Ovary (tissue), 9 donors: Measurements from ENCODE around the gene RAB42. TPM values are rescaled to one million over a fixed set of nuclear protein-coding genes. Genes with fewer than 3 reads are reported as not detected.

Experiments
- DNase-seq, 5 donors: peaks; one replicate each; pipeline ENCODE4 v3.0.0-alpha.2; 2019 to 2020
- H3K27ac ChIP-seq, 2 donors: fragments of 200-600 bp; one replicate each; pipeline versions ENCODE4 v1.5.1 to v1.8.0; 2019 to 2022
- H3K27me3 ChIP-seq: fragments of 200-600 bp; one replicate; pipeline ENCODE4 v1.8.0; 2022
- H3K36me3 ChIP-seq: fragments of 200-600 bp; sonication (generic); one replicate; pipeline ENCODE4 v1.5.1; 2019
- H3K4me1 ChIP-seq: one replicate; pipeline ENCODE4 v1.8.1; 2013; ENCODE audit warnings: mild to moderate bottlenecking, moderate library complexity; ENCODE audit not compliant: insufficient read depth
- H3K4me3 ChIP-seq: fragments of 200-600 bp; sonication (generic); one replicate; pipeline ENCODE4 v1.5.1; 2017
- H3K9me3 ChIP-seq, 2 donors: fragments of 200-600 bp in 1 of 2; sonication (generic) in 1 of 2; one replicate each; pipeline versions ENCODE4 v1.5.1 to v1.8.1; 2013 to 2019; ENCODE audit warnings: mild to moderate bottlenecking in 1 of 2, moderate library complexity in 1 of 2
- CTCF ChIP-seq, 3 donors: fragments of 450-650 bp in 2 of 3; fragments of 200-600 bp in 1 of 3; IDR thresholded peaks; one replicate each; pipeline versions ENCODE4 v1.5.1 to v1.8.0; 2016 to 2022; ENCODE audit warnings: antibody characterized with exemption in 3 of 3, mild to moderate bottlenecking in 1 of 3
- EP300 ChIP-seq: sonication (generic); formaldehyde crosslinking; IDR thresholded peaks from one replicate; pipeline ENCODE4 v1.6.1; 2017; ENCODE audit warnings: antibody characterized with exemption
- POLR2A ChIP-seq: fragments of 450-650 bp; IDR thresholded peaks from one replicate; pipeline ENCODE4 v1.6.1; 2017; ENCODE audit warnings: antibody characterized with exemption, mild to moderate bottlenecking, moderate library complexity
- WGBS, 3 donors: extraction: QIAGEN DNeasy Blood & Tissue Kit in 1 of 3; methylation state at CpG; one replicate each; pipeline versions ENCODE4 v1.1.5 to v1.1.7; 2013 to 2017; 5-methylcytosine and 5-hydroxymethylcytosine counted together
- intact Hi-C, 4 donors: fragments of 100-400 bp; cut with DNase I; formaldehyde crosslinking; loops; one replicate each; pipeline versions ENCODE4 v1.11.0 to v1.15.1; 2022 to 2023
- polyA plus RNA-seq, 2 donors: library from polyadenylated mRNA; stranded (reverse); fragments of 200-250 nt in 1 of 2; fragments of 350-450 nt in 1 of 2; fragmentation: Illumina TruSeq in 1 of 2; extraction: RNeasy Lipid Tissue Mini Kit (QIAGEN cat#74804) in 1 of 2; gene quantifications; one replicate each; pipeline ENCODE4 v1.2.3, GENCODE V29; 2013 to 2014
- total RNA-seq, 7 donors: library from RNA; depleted of rRNA in 2 of 7; stranded (reverse); fragments of >200 nt in 2 of 7; fragmentation: NEBNext Ultra II Directional in 3 of 7; extraction: Animal tissue kit (Norgen Biotek cat#: 25700) in 3 of 7; gene quantifications; one replicate each; pipeline versions ENCODE4 v1.1.0 to v1.2.4, GENCODE V29; 2016 to 2023
- donor health status: DM: no; HTN: no; CAD: no; lungs with moderate emphysema.
- donor health status: DM: no; HTN: no; CAD: no.
- donor health status: Bipolar disorder and iron deficiency.
- donor health status: DM: yes; HTN: yes; CAD: no.
- donor health status: DM: no; HTN: no; CAD: no.
- donor health status: DM: yes; HTN: yes; CAD: no.

Gene RAB42
- total and polyA plus RNA-seq, 9 donors = 0.36 to 4.2 (median 0.89) TPM; not detected in 1

- no peak for DNase-seq
- H3K4me3 ChIP-seq = no peak overlapping the region
- no peaks in the 10 kb centered on the region for H3K36me3 ChIP-seq
- H3K4me1 ChIP-seq = peaks cover 2% of the 10 kb centered on the region
- no peak overlapping the region for H3K27ac ChIP-seq
- intact Hi-C loops = no loop called here
- 78 to 92% (median 87%) methylated on average over 1 of the region's 1 CpG for WGBS, 3 donors
- TF ChIP-seq POLR2A = no peak
- no peaks in the 10 kb centered on the region for H3K27me3 ChIP-seq
- H3K9me3 ChIP-seq = no peaks in the 10 kb centered on the region
Observed at GRCh38 chr1:28577052-28577678, 14.9 kb upstream of the RAB42 start.

DNA sequence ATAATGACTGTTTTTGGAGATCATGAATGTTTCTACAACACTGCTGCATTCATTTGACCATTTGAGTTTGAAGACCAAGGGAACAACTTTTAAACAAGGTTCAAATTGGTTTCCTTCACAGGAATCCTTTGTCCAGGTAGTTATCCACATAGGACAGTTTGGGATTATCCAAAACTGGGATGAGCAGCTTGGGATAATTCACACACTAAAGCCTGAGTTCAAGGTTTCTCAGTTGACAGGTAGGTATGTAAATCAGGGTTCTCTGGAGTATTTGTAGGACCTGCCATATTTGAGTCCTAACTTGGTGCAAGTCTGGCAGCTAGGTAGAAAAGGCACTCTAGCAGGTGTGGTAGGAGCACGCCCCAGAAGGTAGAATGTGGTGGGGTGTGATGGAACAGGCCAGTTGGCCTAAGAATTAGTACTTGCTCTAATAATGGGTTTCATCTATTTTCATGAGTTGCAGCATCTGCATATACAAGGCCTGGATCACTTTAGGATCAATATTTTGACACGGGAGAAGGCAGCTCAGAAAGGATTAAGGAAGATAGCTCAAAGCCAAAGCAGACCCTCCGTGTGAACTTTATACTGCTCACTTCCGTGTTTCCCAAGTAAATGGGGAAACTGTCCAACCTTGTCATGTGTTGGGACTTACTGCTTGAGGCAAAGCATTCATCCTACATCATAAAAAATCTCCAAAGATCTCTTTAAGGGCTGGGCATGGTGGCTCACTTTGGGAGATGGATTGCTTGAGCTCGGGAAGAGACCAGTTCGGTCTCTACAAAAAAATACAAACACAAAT is 14.1 kb upstream of the RAB42 start:
- H3K36me3 ChIP-seq = no peaks in the 10 kb centered on the region

GRCh38 chr1:28578696-28579218 is 13.3 kb upstream of the RAB42 start:
- Histone ChIP-seq H3K4me1 (peaks cover 2% of the 10 kb centered on the region), H3K4me3 (no peak overlapping the region), H3K36me3 (no peaks in the 10 kb centered on the region), H3K27ac (no peak overlapping the region), H3K27me3 (no peaks in the 10 kb centered on the region), H3K9me3 (no peaks in the 10 kb centered on the region)
- no peak for DNase-seq
- WGBS, 3 donors = 72 to 80% (median 79%) methylated on average over 6 of the region's 6 CpGs
- TF ChIP-seq EP300 = no peak
- intact Hi-C loops = no loop called here

More for the DNA sequence above, 14.1 kb upstream of the RAB42 start:
- no peaks in the 10 kb centered on the region for H3K9me3 ChIP-seq
- no peaks in the 10 kb centered on the region for H3K27me3 ChIP-seq
- H3K4me3 ChIP-seq = no peak overlapping the region
- TF ChIP-seq EP300 = no peak
- no peak for TF ChIP-seq POLR2A
- no peak for TF ChIP-seq CTCF (IDR thresholded peaks at IDR 0.05)
- H3K4me1 ChIP-seq = peaks cover 2% of the 10 kb centered on the region
- intact Hi-C loops = no loop called here
- WGBS, 3 donors = 60 to 63% (median 61%) methylated on average over 6 of the region's 6 CpGs
- no peak overlapping the region for H3K27ac ChIP-seq
- no peak for DNase-seq

DNA sequence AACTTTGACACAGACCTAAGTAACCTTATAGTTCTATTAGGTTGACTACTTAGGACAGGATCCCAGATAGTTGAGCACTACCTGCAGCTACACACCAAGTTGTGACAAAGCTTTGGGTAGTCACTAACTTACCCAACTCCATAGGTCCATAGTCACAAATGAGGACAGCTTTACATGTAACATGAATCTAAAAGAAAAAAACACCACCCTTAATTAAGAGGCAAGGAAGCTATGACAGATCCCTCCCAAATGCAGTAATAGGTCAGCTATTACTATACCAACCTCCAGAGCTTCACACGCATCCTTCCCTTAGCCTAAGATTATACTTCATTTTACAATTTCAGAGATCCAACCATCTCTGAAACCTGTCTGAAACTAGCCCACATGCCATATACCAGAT is 12.7 kb upstream of the RAB42 start:
- Histone ChIP-seq H3K27me3 (no peaks in the 10 kb centered on the region), H3K9me3 (no peaks in the 10 kb centered on the region), H3K27ac (no peak overlapping the region), H3K4me1 (peaks cover 2% of the 10 kb centered on the region), H3K36me3 (no peaks in the 10 kb centered on the region), H3K4me3 (no peak overlapping the region)
- intact Hi-C loops = no loop called here
- DNase-seq = no peak
- TF ChIP-seq EP300 (no peak), POLR2A (no peak), CTCF (IDR thresholded peaks at IDR 0.05) (no peak)
- WGBS, 3 donors = 85 to 95% (median 90%) methylated on average over 1 of the region's 1 CpG

DNA sequence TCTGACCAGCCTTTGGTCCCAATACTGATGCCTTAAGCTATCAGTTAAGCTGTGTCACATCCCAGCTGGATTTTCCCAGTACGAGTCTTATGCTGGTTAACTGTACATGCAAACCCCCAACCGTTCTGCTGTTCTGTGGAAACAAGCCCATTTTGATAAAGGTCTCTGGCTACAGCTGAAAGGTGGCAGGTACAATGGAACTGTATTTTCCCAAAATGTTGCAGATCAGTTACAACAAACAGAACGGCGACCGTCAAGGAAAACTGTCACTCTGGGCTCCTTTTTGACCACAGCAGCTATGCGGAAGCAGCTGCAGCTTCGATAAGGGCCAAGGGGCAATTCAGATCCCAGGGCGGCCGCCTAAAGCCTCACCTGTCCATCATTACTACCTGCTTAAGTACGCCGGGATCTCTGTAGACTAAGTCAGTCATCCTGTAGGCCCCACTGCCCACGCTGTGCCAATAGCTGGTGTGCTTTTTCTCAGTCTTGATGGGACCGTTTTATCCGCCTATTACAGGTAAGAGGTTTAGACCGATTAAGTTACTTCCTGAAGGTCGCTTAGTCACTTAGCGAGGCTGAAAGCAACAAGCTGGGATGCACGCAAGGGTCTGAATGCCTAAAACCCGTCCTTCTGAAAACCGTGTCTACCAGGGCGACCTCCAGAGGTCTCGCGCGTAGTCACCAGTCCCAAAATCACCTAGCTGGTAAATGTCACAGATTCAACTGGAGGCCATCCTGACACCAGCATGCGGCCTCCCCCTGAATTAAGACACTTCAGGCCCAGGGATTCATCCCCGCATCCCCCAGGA is 11.1 kb upstream of the RAB42 start:
- Histone ChIP-seq H3K27ac (peak overlapping the region; percentile 56 to 73), H3K4me3 (peak overlapping the region; percentile 84), H3K9me3 (no peaks in the 10 kb centered on the region), H3K27me3 (no peaks in the 10 kb centered on the region), H3K36me3 (no peaks in the 10 kb centered on the region), H3K4me1 (peaks cover 2% of the 10 kb centered on the region)
- peak in 1 of 5 donors; percentile 29 for DNase-seq
- 0 to 1% (median 1%) methylated on average over 26 of the region's 26 CpGs for WGBS, 3 donors
- TF ChIP-seq EP300 = no peak
- no peak for TF ChIP-seq CTCF (IDR thresholded peaks at IDR 0.05)
- TF ChIP-seq POLR2A = no peak
- intact Hi-C loops = no loop called here
